ENCODE data around the gene RTN4R.

The RTN4R gene

DNA sequence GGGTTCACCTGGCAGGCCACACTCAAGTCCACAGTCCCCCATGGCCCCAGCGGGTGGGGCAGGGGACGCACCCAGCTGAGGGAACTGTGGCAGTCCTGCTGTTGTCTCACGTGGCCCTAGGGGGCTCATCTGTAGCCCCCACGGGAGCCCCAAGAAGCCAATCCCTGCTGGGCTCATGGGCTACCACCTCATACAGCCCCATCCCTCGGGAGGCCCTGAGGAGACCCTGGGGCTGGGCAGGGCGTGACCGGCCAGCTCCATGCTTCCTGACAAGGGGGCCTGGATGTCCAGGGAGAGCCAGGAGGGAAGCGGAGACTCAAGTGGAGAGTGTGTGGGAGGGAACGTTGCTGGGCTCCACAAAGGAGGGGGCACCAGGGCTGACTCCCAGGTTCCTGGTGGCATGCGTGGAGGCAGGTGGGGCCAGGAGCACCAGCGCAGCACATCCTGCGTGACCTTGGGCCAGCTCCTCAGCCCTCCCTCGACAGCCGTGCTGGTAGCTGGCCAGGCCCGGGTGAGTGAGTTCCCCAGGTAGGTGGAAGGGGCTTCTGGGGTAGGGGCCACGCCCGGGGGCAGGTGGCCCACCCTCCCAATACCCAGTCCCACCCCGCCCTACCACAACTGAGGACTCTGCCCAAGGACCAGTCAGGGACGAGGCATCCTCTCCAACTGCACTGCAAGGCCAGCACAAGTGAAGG, 7.9 kb downstream of the RTN4R start:
- Histone ChIP-seq H3K9ac (ENCODE audit: low read length) (no peak overlapping the region), H3K36me3 (ENCODE audit: control insufficient read depth, insufficient read depth, low read length) (no peaks in the 10 kb centered on the region), H3K27ac (ENCODE audit: low read depth, low read length) (no peak overlapping the region), H3K4me1 (ENCODE audit: control insufficient read depth, insufficient read depth, low read length) (no peaks in the 10 kb centered on the region), H3K4me3 (ENCODE audit: low read length) (no peak overlapping the region), H3K27me3 (ENCODE audit: control insufficient read depth, insufficient read depth, low read length) (no peaks in the 10 kb centered on the region)

DNA sequence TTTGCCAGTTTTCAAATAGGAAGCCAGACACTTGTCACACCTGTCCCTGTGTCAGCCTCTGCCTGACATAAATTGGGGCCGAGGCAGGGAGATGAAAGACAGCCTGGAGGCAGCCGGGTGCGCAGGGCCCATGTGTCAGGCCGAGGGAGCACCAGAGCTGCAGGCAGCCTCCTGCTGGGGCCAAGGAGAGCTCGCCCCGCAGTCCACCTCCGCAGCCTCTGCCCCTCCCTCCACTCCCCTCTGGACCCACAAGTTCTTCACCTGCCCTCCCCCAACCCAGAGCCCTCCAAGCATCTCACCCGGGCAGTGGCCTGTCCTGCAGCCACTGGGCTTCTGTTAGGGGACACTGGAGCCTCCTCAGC, 8.8 kb downstream of the RTN4R start:
- H3K27me3 ChIP-seq (ENCODE audit: control insufficient read depth, insufficient read depth, low read length), result no peaks in the 10 kb centered on the region
- H3K9ac ChIP-seq (ENCODE audit: low read length), result no peak overlapping the region
- no peak overlapping the region for H3K4me3 ChIP-seq (ENCODE audit: low read length)
- H3K4me1 ChIP-seq (ENCODE audit: control insufficient read depth, insufficient read depth, low read length), result no peaks in the 10 kb centered on the region
- H3K27ac ChIP-seq (ENCODE audit: low read depth, low read length), result no peak overlapping the region
- H3K36me3 ChIP-seq (ENCODE audit: control insufficient read depth, insufficient read depth, low read length), result no peaks in the 10 kb centered on the region

DNA sequence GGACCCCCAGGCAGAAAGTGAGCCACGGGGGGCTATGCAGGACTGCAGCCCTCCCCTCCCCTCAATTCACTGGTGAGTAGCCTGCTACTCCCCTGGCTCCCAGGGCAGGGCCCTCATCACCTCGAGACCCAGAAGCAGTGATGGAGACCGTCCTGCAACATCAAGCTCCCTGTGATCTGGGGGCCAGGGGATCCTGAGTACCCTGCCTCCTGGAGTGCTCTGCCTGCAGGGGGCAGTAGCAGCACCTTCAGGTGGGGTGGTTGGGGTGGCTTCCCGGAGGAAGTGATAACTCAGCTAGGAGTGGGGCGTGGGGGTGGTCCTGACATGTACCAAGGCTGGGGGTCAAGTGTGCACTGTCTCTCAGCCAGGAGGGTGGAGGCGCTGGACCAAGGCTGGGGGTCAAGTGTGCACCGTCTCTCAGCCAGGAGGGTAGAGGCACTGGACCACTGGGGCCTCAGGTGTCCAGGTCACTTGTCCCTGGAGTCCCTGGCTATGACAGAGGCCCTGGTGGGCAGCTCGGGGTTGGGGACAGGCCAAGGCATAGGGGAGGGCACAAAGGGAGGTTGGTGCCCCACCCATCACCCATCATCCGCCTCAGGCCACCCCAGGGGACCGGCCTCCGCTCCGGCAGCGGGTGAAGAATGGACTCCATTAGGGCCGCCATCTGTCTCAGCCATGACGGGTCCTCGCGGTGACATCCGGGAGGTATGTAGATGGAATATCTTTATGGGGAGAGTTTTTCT, 9.4 kb downstream of the RTN4R start:
- H3K36me3 ChIP-seq (ENCODE audit: control insufficient read depth, insufficient read depth, low read length), result no peaks in the 10 kb centered on the region
- no peak overlapping the region for H3K9ac ChIP-seq (ENCODE audit: low read length)
- no peaks in the 10 kb centered on the region for H3K27me3 ChIP-seq (ENCODE audit: control insufficient read depth, insufficient read depth, low read length)
- H3K4me3 ChIP-seq (ENCODE audit: low read length), result no peak overlapping the region
- H3K27ac ChIP-seq (ENCODE audit: low read depth, low read length), result no peak overlapping the region
- H3K4me1 ChIP-seq (ENCODE audit: control insufficient read depth, insufficient read depth, low read length), result no peaks in the 10 kb centered on the region

DNA sequence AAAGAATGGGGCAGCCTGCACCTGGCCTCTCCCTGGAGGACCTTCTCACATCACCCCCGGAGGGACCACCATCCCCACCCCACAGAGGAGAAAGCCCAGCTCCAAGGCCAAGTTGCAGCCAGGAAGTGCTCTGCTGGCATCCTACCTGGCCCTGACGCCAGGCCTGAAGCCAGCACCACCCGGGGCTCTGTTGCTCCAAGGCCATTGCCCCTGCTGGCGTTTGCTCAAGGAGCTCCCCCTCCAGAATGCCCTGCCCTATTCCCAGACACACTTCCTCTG, 10.2 kb downstream of the RTN4R start:
- H3K9ac ChIP-seq (ENCODE audit: low read length), result no peak overlapping the region
- no peaks in the 10 kb centered on the region for H3K27me3 ChIP-seq (ENCODE audit: control insufficient read depth, insufficient read depth, low read length)
- H3K27ac ChIP-seq (ENCODE audit: low read depth, low read length), result no peak overlapping the region
- H3K4me3 ChIP-seq (ENCODE audit: low read length), result no peak overlapping the region
- H3K4me1 ChIP-seq (ENCODE audit: control insufficient read depth, insufficient read depth, low read length), result no peaks in the 10 kb centered on the region
- no peaks in the 10 kb centered on the region for H3K36me3 ChIP-seq (ENCODE audit: control insufficient read depth, insufficient read depth, low read length)

DNA sequence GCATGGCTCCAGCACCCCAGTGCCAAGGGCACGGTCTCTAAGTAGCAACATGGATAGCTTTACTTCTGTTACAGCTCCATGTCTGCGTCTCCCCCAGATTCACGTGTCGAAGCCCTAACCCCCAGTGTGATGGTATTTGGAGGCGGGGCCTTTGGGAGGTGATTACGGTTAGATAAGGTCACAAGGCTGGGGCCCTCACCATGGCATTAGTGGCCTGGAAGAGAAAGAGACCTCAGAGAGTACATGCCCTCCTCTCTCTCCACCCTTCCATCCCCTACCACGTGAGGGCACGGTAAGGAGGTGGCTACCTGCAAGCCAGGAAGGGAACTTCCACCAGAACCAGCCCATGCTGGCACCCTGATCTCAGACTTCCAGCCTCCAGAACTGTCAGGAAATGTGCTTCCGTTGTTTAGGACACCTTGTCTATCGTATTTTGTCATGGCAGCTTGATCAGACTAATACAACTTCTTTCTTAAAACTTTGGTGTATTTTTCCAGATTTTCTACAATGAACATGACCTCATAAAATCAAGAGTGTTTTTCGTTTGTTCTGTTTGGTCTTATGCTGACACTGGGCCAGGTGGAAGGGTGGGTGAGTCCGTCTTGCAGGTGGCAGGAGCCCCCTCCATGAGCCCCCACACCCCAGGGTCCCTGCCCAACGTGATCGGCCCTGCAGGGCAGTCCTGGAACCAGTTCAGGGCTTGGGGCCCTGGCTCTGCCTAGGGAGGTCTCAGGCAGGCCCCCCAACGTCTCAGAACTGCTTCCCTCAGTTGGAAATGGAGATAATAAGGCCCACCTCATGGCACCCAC, 10.7 kb downstream of the RTN4R start:
- Histone ChIP-seq H3K27ac (ENCODE audit: low read depth, low read length) (no peak overlapping the region), H3K4me1 (ENCODE audit: control insufficient read depth, insufficient read depth, low read length) (no peaks in the 10 kb centered on the region), H3K36me3 (ENCODE audit: control insufficient read depth, insufficient read depth, low read length) (no peaks in the 10 kb centered on the region), H3K27me3 (ENCODE audit: control insufficient read depth, insufficient read depth, low read length) (no peaks in the 10 kb centered on the region), H3K9ac (ENCODE audit: low read length) (no peak overlapping the region), H3K4me3 (ENCODE audit: low read length) (no peak overlapping the region)

DNA sequence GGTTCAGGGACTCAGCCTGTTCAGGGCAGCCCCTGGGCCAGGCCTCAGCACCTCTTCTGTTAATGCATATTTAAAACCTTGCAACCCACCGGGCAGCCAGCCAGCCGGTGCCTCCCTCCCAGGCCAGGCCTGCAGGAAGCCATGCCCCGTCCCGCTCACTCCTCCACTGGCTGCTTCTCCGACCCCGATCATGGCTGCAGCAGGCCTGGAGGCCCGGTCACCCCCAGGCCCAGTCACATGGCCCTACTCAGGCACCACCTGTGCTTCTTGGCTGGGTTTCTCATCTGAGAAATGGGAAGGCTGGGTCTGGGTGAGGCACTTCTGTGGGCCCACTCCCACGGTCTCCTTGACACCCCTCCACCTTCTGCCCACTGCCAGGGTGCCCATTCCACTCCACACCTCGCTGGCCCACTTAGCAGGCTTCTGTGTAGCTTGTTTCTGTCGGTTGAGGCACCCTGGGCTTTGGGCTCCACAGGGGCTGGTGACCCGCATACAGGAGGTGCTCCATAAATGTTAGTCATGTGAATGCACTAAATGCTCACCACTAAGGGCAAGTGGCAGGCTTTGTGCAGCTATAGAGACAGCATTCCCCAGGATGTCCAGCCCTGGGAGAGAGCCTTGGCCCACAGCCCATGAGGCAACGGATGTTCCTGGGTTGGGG, 11.4 kb downstream of the RTN4R start:
- H3K27ac ChIP-seq (ENCODE audit: low read depth, low read length), result no peak overlapping the region
- no peak overlapping the region for H3K9ac ChIP-seq (ENCODE audit: low read length)
- H3K4me1 ChIP-seq (ENCODE audit: control insufficient read depth, insufficient read depth, low read length), result no peaks in the 10 kb centered on the region
- H3K27me3 ChIP-seq (ENCODE audit: control insufficient read depth, insufficient read depth, low read length), result no peaks in the 10 kb centered on the region
- H3K36me3 ChIP-seq (ENCODE audit: control insufficient read depth, insufficient read depth, low read length), result no peaks in the 10 kb centered on the region
- no peak overlapping the region for H3K4me3 ChIP-seq (ENCODE audit: low read length)

DNA sequence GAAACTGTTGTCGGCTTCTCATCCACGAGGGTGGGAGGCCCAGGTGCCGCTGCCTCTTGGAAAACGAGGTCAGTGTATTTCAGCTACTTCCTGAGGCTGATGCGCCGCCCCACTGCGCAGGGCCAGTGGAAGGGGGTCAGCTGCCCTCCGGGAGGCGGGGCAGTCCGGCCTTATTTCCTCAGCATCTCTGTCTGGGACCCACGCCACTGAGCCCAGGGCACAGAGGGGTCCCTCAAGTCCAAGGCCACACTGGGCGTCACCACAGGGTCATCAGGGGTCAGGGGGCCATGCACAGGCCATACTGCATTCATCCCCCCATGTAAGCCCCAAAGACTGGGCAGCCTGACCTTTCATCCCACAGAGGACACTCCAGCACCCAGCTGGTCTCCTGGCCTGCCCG, 12.1 kb downstream of the RTN4R start:
- Histone ChIP-seq H3K36me3 (ENCODE audit: control insufficient read depth, insufficient read depth, low read length) (no peaks in the 10 kb centered on the region), H3K9ac (ENCODE audit: low read length) (no peak overlapping the region), H3K4me1 (ENCODE audit: control insufficient read depth, insufficient read depth, low read length) (no peaks in the 10 kb centered on the region), H3K27ac (ENCODE audit: low read depth, low read length) (no peak overlapping the region), H3K4me3 (ENCODE audit: low read length) (no peak overlapping the region), H3K27me3 (ENCODE audit: control insufficient read depth, insufficient read depth, low read length) (no peaks in the 10 kb centered on the region)

DNA sequence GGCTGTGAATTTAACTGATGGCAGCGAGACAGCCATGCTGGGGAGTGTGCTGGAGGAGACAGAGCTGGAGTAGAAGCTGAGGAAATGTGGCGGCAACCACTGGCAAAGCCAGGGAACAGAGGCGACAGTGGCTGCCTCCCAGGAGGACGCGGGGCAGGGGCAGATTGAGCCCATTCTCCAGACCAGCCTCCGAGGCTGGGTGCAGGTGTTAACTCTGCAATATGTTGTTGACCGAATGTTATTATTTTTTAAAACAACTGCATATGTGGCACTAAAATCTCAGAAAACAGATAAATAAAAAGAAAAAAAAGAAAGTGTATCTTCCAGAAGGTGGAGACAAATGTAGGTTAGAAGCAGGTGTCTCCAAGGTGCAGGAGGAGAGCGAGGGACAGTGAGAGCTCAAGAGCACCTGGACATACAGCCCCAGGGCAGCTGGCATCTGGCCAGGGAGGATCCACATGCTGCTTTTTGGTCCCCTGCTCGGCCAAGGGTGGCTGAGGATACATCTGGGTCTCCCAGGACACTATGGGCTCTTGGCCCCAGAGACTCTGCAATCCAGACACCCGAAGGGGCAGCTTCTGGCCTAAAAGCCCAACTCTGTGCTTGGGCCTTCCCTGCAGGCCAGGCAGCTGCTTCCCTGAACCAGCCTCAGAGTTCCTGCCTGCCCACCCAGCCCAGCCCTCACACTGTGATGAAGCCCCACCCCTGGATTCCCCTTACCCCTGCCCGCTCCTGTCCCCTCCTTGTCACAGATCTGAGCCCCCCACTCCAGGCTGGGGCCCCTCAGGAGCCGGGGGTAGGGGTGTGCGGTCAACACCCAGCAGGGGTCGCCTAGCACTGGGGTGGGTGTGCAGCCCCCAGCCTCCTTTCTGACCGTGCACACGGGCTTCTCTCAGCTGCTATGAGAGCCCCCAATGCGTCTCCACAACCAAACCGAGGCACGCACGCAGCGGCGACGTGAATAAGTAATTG, 12.9 kb downstream of the RTN4R start:
- Histone ChIP-seq H3K27me3 (ENCODE audit: control insufficient read depth, insufficient read depth, low read length) (no peaks in the 10 kb centered on the region), H3K4me3 (ENCODE audit: low read length) (no peak overlapping the region), H3K27ac (ENCODE audit: low read depth, low read length) (no peak overlapping the region), H3K4me1 (ENCODE audit: control insufficient read depth, insufficient read depth, low read length) (no peaks in the 10 kb centered on the region), H3K36me3 (ENCODE audit: control insufficient read depth, insufficient read depth, low read length) (no peaks in the 10 kb centered on the region), H3K9ac (ENCODE audit: low read length) (no peak overlapping the region)

DNA sequence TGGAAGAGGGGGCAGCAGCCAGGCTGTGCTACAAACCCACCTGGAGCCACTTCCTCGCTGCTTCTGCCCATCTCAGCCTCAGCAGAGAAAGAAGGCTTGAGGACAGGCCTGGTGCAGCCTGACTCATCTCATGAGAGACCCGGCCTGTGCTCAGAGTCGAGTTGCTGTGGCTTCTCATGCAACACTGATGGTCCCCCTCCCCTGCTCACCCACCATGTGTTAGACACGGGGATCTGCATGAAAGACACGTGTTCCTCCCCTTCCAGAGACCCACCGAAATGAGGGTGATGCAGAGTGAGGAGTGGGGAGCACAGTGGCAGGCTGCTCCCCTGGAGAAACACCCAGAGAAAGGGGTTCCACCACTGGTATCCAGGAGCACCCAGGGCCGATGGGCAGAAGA, 15.0 kb downstream of the RTN4R start:
- Histone ChIP-seq H3K4me1 (ENCODE audit: control insufficient read depth, insufficient read depth, low read length) (peaks cover 5% of the 10 kb centered on the region), H3K36me3 (ENCODE audit: control insufficient read depth, insufficient read depth, low read length) (no peaks in the 10 kb centered on the region), H3K27me3 (ENCODE audit: control insufficient read depth, insufficient read depth, low read length) (no peaks in the 10 kb centered on the region), H3K27ac (ENCODE audit: low read depth, low read length) (no peak overlapping the region), H3K9ac (ENCODE audit: low read length) (no peak overlapping the region), H3K4me3 (ENCODE audit: low read length) (no peak overlapping the region)

DNA sequence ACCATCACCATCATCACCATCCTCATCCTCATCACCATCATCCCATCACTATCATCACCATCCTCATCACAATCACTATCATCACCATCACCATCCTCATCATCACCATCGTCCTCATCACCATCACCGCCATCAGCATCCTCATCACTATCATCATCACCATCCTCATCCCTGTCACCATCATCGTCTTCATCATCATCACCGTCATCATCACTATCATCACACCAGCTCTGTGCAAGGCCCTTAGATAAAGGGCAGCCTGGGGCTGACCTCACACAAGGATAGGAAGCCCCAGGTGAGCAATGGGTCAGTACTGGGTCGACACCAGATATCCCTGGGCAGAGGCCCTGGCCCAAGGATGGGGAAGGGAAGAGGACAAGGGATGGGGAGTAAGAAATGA, 16.1 kb downstream of the RTN4R start:
- Histone ChIP-seq H3K27me3 (ENCODE audit: control insufficient read depth, insufficient read depth, low read length) (no peaks in the 10 kb centered on the region), H3K9ac (ENCODE audit: low read length) (no peak overlapping the region), H3K36me3 (ENCODE audit: control insufficient read depth, insufficient read depth, low read length) (no peaks in the 10 kb centered on the region), H3K27ac (ENCODE audit: low read depth, low read length) (no peak overlapping the region), H3K4me3 (ENCODE audit: low read length) (no peak overlapping the region), H3K4me1 (ENCODE audit: control insufficient read depth, insufficient read depth, low read length) (peaks cover 5% of the 10 kb centered on the region)

DNA sequence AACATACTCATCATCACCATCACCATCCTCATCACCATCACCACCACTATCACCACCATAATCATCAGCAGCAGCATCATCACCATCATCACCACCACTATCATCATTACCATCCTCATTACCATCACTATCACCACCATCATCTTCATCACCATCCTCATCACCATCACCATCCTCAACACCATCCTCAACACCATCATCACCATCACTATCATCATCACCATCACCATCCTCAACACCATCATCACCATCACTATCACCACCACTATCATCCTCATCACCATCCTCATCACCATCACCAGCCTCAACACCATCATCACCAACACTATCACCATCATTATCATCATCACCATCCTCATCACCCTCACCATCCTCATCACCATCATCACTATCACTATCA, 16.6 kb downstream of the RTN4R start:
- Histone ChIP-seq H3K27ac (ENCODE audit: low read depth, low read length) (no peak overlapping the region), H3K36me3 (ENCODE audit: control insufficient read depth, insufficient read depth, low read length) (no peaks in the 10 kb centered on the region), H3K27me3 (ENCODE audit: control insufficient read depth, insufficient read depth, low read length) (no peaks in the 10 kb centered on the region), H3K4me3 (ENCODE audit: low read length) (no peak overlapping the region), H3K4me1 (ENCODE audit: control insufficient read depth, insufficient read depth, low read length) (peaks cover 5% of the 10 kb centered on the region), H3K9ac (ENCODE audit: low read length) (no peak overlapping the region)

Measured in rectal smooth muscle tissue (tissue), 1 donor.